ENCODE measurements around the gene MEGF11.

DNA sequence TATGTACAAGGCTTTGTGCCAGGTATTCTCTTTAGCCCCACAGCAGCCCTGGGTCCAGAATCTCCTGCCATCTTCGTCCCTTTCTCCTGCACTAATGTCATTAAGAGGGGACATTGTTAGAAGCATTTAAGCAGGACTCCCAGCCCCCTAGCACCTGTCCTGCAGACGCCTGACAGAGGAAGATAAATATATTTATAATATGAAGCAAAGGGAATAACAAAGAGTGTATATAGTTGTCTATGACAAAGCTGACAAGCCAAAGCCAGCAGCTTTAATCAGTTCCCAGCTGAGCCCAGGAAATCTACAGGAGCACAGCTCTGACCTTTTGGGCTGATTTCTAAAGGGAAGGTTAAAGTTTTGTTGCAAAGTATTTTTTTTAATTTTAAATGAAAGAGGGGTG lies 96.0 kb downstream of the MEGF11 start:
- TF ChIP-seq SUZ12 (IDR thresholded peaks at IDR 0.05; ENCODE audit: extremely low read depth, insufficient read depth, insufficient read length) (no peak), ZNF274 (IDR thresholded peaks at IDR 0.05; ENCODE audit: low read depth, low read length) (no peak), YY1 (IDR thresholded peaks at IDR 0.05; ENCODE audit: insufficient read depth, insufficient read length) (no peak)
